Neural crest cell (in vitro differentiated cells): ENCODE measurements around the gene CD9. TPM values are rescaled to one million over a fixed set of nuclear protein-coding genes. Genes with fewer than 3 reads are reported as not detected.

Experiments used
- DNase-seq: peaks from one replicate; pipeline ENCODE4 v3.0.0; 2021; ENCODE audit warnings: low read depth, mixed read lengths, low spot score
- H3K27ac Mint-ChIP-seq: one replicate; pipeline ENCODE4 v1.8.0; 2021; ENCODE audit warnings: mild to moderate bottlenecking, mixed read lengths; ENCODE audit not compliant: unreplicated experiment
- H3K27me3 Mint-ChIP-seq: 2 replicates; pipeline ENCODE4 v1.8.0; 2021; ENCODE audit warnings: low read depth, mild to moderate bottlenecking, mixed read lengths
- H3K36me3 Mint-ChIP-seq: 2 replicates; pipeline ENCODE4 v1.8.0; 2021; ENCODE audit warnings: low read depth, mild to moderate bottlenecking, mixed read lengths
- H3K4me1 Mint-ChIP-seq: 2 replicates; pipeline ENCODE4 v1.8.0; 2021; ENCODE audit warnings: mixed read lengths
- H3K4me3 Mint-ChIP-seq: one replicate; pipeline ENCODE4 v1.8.0; 2021; ENCODE audit warnings: mild to moderate bottlenecking, mixed read lengths
- H3K9me3 Mint-ChIP-seq: 2 replicates; pipeline ENCODE4 v1.8.0; 2021; ENCODE audit warnings: mixed read lengths
- CTCF ChIP-seq: fragments of 200-600 bp; sonication (generic); conservative IDR thresholded peaks from 2 replicates; pipeline ENCODE4 v1.5.0; 2021; ENCODE audit warnings: antibody characterized with exemption, mild to moderate bottlenecking
- total RNA-seq: library from RNA; stranded (reverse); gene quantifications from 2 replicates; pipeline ENCODE4 v1.2.1, GENCODE V29; 2021

CD9 gene
- total RNA-seq, 1 donor from 2014 or later, result 2.1 TPM

- TF ChIP-seq CTCF, result no peak
- Mint-ChIP-seq H3K4me1 (peaks cover 32% of the 10 kb centered on the region), H3K27me3 (no peaks in the 10 kb centered on the region), H3K27ac (no peak overlapping the region), H3K9me3 (no peaks in the 10 kb centered on the region), H3K36me3 (no peaks in the 10 kb centered on the region), H3K4me3 (no peak overlapping the region)
- no peak for DNase-seq
Measured at GRCh38 chr12:6180268-6181051, 19.7 kb upstream of the CD9 start.

- no peak for DNase-seq
- TF ChIP-seq CTCF, result no peak
- no peak overlapping the region for H3K4me3 Mint-ChIP-seq
- H3K4me1 Mint-ChIP-seq, result peaks cover 32% of the 10 kb centered on the region
- H3K27me3 Mint-ChIP-seq, result no peaks in the 10 kb centered on the region
- H3K9me3 Mint-ChIP-seq, result no peaks in the 10 kb centered on the region
- H3K36me3 Mint-ChIP-seq, result no peaks in the 10 kb centered on the region
- no peak overlapping the region for H3K27ac Mint-ChIP-seq
Measured at GRCh38 chr12:6181166-6181565, 19.0 kb upstream of the CD9 start.

GRCh38 chr12:6181583-6182278, 18.5 kb upstream of the CD9 start:
- H3K27me3 Mint-ChIP-seq, result no peaks in the 10 kb centered on the region
- DNase-seq, result no peak
- peaks cover 32% of the 10 kb centered on the region for H3K4me1 Mint-ChIP-seq
- H3K27ac Mint-ChIP-seq, result peak overlapping the region; percentile 95
- peak overlapping the region; percentile 17 for H3K4me3 Mint-ChIP-seq
- TF ChIP-seq CTCF, result no peak
- no peaks in the 10 kb centered on the region for H3K9me3 Mint-ChIP-seq
- no peaks in the 10 kb centered on the region for H3K36me3 Mint-ChIP-seq

GRCh38 chr12:6182279-6182898, 17.8 kb upstream of the CD9 start:
- H3K9me3 Mint-ChIP-seq, result no peaks in the 10 kb centered on the region
- peak overlapping the region; percentile 95 for H3K27ac Mint-ChIP-seq
- peaks cover 32% of the 10 kb centered on the region for H3K4me1 Mint-ChIP-seq
- H3K4me3 Mint-ChIP-seq, result peak overlapping the region; percentile 17
- peak; percentile 46 for DNase-seq
- no peaks in the 10 kb centered on the region for H3K27me3 Mint-ChIP-seq
- no peak for TF ChIP-seq CTCF
- no peaks in the 10 kb centered on the region for H3K36me3 Mint-ChIP-seq

GRCh38 chr12:6183689-6184428, 16.3 kb upstream of the CD9 start:
- peaks cover 25% of the 10 kb centered on the region for H3K4me1 Mint-ChIP-seq
- H3K36me3 Mint-ChIP-seq, result no peaks in the 10 kb centered on the region
- TF ChIP-seq CTCF, result no peak
- no peak overlapping the region for H3K27ac Mint-ChIP-seq
- no peak for DNase-seq
- H3K4me3 Mint-ChIP-seq, result no peak overlapping the region
- H3K27me3 Mint-ChIP-seq, result no peaks in the 10 kb centered on the region
- H3K9me3 Mint-ChIP-seq, result no peaks in the 10 kb centered on the region
